Posterior vena cava (tissue), 2 donors: ENCODE data around the gene GAPVD1. TPM values are rescaled to one million over a fixed set of nuclear protein-coding genes. Genes with fewer than 3 reads are reported as not detected.

Experiments used
- DNase-seq: peaks from one replicate; pipeline ENCODE4 v3.0.0-alpha.2; 2020; ENCODE audit warnings: low spot score
- intact Hi-C, 2 donors: fragments of 100-400 bp; cut with DNase I; formaldehyde crosslinking; loops; one replicate each; pipeline versions ENCODE4 v1.14.1 to v1.14.2; 2022 to 2023
- total RNA-seq, 2 donors: library from RNA; stranded (reverse); fragmentation: NEBNext Ultra II Directional; extraction: Animal tissue kit (Norgen Biotek cat#: 25700); gene quantifications; one replicate each; pipeline ENCODE4 v1.2.1, GENCODE V29; 2021
- donor health status: DM: yes; HTN: yes; CAD: no.
- donor health status: DM: yes; HTN: yes; CAD: no.

GAPVD1 gene
- total RNA-seq, 2 donors from 2014 or later: 42.5 to 53.3 TPM

DNA sequence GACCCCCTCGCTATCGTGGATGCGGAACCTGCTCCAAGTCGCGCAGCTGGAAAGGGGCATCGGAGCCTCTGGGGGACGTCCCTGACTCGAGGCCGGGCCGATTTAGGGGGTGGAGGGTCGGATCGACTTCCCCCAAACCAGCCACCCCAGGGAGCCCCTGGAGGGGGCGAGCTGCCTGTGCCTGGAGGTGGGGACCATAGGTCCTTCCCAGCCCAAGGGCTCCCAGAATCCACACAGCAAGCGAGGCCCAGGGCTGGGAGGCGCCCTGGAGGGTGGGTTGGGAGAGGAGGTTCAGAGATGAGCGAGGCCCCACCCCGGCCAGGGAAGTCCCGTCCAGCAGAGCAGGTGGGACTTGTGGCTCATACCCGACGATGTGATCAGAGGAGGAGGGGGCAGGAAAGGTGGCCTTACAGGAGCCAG, 147.6 kb downstream of the GAPVD1 start:
- no peak for DNase-seq
- intact Hi-C loops: loop anchor here (5.0 to 10.0 kb wide), 3 partner anchors 223 to 986 kb away; no protein-coding TSS in a partner anchor

DNA sequence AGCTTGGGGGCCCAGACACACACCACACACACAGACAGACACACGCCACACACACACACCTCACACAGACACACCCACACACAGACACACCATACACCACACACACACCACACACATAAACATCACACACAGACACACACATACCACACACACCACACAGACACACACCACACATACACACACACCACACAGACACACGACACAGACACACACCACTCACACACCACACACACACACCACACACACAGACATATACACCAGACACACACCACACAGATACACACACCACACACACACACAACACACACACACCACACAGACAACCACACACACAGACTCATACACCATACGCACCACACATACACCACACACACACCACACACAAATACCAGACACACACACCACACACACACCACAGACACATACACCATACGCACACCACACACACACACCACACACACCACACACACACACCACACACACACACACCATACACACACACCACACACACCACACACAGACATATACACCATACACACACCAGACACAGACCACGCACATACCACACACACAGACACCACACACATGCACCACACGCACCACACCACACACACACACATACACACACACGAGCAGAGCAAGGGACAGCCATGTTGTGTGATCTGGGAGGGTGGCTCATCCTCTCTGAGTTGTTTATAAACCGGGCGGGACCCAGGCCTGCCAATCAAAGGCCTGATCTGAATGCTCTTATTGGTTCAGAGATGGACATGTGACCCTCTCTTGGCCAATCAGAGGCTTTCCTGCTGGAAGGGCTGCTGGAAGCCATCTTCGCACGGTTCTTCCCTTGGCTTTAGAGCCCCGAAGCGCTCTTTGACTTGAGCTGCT, 148.3 kb downstream of the GAPVD1 start:
- no peak for DNase-seq
- intact Hi-C loops: loop anchor here (5.0 to 10.0 kb wide), 3 partner anchors 222 to 985 kb away; no protein-coding TSS in a partner anchor

DNA sequence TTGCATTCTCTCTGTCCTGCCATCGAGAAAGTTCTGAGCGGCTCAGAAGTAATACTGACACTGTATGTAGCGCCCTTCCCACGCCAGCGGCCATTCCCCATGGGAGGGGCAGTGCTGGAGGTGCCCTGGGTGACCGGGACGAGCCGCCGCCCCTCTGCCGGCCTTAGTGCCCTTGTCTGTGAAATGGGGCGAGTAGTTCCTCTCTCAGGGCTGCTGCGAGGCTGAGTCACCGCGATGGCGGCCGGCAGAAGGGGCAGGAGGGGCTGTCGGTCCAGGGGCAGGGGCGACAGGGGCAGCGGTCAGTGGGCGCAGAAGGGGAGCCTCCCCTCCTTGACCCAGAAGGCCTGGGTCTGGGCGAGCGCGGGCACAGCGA, 148.9 kb downstream of the GAPVD1 start:
- DNase-seq: no peak
- intact Hi-C loops: no loop called here

DNA sequence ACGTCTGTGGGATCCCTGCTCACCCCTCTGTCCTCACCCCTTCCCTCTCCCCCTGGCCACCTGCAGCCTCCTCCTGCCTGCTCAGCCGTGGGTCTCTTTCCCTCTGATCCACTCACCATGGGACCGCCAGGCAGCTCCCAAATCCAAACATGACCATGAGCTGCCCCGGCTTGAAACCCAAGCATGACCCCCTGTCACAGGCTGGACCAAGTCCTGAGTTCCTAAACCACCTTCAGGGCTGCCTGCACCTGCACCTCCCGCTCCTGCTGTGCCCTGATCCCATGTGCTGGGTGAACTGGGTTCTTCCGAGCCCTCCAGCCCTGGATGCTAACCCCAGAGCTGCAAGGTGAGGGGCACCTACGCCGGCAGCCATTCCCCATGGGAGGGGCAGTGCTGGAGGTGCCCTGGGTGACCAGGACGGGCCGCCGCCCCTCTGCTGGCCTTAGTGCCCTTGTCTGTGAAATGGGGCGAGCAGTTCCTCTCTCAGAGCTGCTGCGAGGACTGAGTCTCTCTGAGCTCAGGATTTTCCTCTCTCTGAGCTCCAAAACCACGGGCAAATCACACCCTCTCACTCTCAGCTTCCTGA, 149.6 kb downstream of the GAPVD1 start:
- intact Hi-C loops: no loop called here
- DNase-seq: no peak

GRCh38 chr9:125412166-125412565, 150.5 kb downstream of the GAPVD1 start:
- no peak for DNase-seq
- intact Hi-C loops: no loop called here

DNA sequence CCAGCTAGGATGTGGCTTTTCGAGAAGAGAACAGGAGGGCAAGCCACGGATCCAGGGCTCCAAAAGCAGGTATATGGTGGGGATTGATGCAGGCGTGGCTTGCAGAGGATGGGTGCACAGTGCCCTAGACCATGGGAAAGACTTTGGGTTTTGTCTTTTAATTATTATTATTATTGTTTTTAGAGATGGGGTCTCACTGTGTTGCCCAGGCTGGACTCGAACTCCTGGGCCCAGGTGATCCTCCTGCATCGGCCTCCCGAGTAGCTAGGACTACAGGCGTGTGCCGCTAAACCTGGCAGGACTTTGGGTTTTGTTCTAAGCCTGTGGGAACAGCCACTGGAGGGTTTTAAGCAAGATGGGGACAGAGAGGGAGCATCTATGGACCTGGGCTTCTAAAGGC, 152.0 kb downstream of the GAPVD1 start:
- DNase-seq: no peak
- intact Hi-C loops: no loop called here

DNA sequence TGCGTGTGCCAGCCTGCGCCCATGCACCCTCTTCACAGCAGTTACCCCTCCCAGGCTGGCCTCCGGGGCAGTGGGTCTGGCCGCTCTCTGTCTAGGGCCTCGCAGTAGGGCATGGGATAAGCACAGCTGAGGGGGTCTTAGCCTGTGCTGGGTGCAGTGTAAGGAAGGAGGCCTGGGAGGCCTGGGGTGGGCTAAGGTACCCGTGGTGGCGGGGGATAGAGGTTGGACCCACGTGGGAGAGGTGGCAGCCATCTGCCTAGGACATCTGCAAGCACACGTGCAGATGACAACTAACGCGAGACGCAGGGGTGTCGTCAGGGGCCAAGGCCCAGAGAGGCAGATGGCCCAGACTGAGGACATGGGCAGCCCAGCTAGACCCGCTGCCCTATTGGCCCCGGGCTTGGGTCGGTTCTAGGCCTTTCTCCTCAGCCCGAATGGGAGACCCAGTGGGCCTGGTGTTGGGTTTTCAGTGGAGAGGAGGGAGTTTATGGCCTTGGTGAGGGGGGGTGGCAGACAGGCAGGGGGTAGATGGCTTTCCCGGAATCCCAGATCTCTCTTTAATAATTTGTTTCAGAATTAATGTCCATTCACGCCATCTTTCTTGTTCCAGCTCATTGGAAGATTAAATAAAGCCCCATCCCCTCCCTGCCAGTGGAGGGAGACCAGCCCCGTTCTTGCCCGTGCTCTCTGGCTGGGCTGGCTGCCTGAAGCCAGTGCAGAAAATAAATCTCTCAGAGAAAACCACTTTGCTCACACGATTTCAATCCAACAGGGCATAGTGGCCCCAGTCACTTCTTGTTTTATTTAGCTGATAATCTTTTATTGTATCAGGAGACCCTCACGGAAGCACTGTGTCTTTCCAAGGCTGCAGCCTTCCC, 154.2 kb downstream of the GAPVD1 start:
- no peak for DNase-seq
- intact Hi-C loops: no loop called here

DNA sequence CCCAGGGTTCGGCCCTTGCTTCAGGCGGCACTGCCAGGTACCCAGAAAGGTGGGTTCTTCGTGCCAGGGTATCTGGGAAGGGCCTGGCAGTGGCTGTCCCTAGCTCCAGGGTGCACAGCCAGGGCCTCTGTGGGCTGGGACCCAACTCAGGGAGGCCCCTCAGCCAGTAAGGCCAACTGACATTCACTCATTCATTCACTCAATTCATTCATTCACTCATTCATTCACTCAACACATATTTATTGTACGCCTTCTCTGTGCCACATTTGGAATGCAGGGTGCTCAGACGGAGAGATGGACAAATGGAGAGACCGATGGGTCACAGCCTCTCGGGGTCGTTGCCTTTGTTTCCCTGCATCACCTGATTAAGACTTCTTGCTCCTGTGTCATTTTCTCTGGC, 154.9 kb downstream of the GAPVD1 start:
- DNase-seq: no peak
- intact Hi-C loops: no loop called here

Other genes with a start within 250 kb of the GAPVD1 start
- 1 to 10 TPM; 6.1 to 8.2 TPM for gene SCAI, start 118.3 kb upstream of the GAPVD1 start, total RNA-seq
- 10 to 100 TPM; 35.2 to 39.5 TPM for gene PPP6C, start 72.0 kb upstream of the GAPVD1 start, total RNA-seq
- gene RABEPK, start 61.3 kb upstream of the GAPVD1 start, total RNA-seq: 10 to 100 TPM; 15.6 to 16.4 TPM
- gene HSPA5, start 20.5 kb upstream of the GAPVD1 start, total RNA-seq: 100 to 1,000 TPM; 160 to 218 TPM